Left ventricle myocardium inferior (tissue), 1 donor: ENCODE results near the gene CAPN13. TPM values are rescaled to one million over a fixed set of nuclear protein-coding genes. Genes with fewer than 3 reads are reported as not detected.

Experiments
- DNase-seq: peaks from one replicate; pipeline ENCODE4 v3.0.0-alpha.2; 2020
- H3K27ac ChIP-seq: fragments of 200-600 bp; replicated peaks from 2 replicates; pipeline ENCODE4 v1.8.0; 2021
- H3K27me3 ChIP-seq: fragments of 200-600 bp; 2 replicates; pipeline ENCODE4 v1.8.0; 2021; ENCODE audit warnings: low read depth
- H3K36me3 ChIP-seq: fragments of 200-600 bp; 2 replicates; pipeline ENCODE4 v1.8.0; 2021
- H3K4me1 ChIP-seq: fragments of 200-600 bp; 2 replicates; pipeline ENCODE4 v1.8.0; 2021
- H3K4me3 ChIP-seq: fragments of 200-600 bp; 2 replicates; pipeline ENCODE4 v1.8.0; 2021; ENCODE audit warnings: mild to moderate bottlenecking, moderate library complexity
- H3K9me3 ChIP-seq: fragments of 200-600 bp; replicated peaks from 2 replicates; pipeline ENCODE4 v1.8.0; 2021
- intact Hi-C: fragments of 100-400 bp; cut with micrococcal nuclease; formaldehyde crosslinking; loops from one replicate; pipeline ENCODE4 v1.11.0; 2022
- total RNA-seq: library from RNA; stranded (reverse); fragmentation: NEBNext Ultra II Directional; extraction: Animal tissue kit (Norgen Biotek cat#: 25700); gene quantifications from one replicate; pipeline ENCODE4 v1.2.1, GENCODE V29; 2021
- TF ChIP-seq, protein P1 (sequence below): fragments of 200-600 bp; IDR thresholded peaks from 2 replicates; pipeline ENCODE4 v1.8.0; 2021; ENCODE audit warnings: antibody characterized with exemption, mild to moderate bottlenecking, borderline replicate concordance
- donor health status: DM: no; HTN: yes; CAD: no; lungs with severe emphysema.

The CAPN13 gene
- total RNA-seq, 1 donor from 2014 or later: not detected

DNA sequence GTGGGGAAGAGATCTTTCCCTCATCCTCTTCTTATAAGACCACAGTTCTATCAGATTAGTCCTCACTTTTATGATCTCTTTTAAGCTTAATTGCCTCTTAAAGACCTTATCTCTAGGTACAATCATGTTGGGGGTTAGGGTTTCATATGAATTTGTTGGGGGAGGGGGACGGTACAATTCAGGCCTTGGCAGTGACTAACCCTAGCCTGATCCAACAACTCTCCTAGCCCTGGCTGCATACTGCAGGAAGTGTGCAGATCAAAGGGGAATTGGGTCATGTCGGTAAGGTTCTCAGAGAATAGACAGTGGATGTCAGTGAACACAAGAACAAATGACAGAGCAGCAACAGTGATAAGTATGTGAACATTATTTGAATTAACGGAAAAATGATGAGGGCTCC lies 16.4 kb downstream of the CAPN13 start:
- no peak for DNase-seq
- intact Hi-C loops: no loop called here
- no peaks in the 10 kb centered on the region for H3K36me3 ChIP-seq

DNA sequence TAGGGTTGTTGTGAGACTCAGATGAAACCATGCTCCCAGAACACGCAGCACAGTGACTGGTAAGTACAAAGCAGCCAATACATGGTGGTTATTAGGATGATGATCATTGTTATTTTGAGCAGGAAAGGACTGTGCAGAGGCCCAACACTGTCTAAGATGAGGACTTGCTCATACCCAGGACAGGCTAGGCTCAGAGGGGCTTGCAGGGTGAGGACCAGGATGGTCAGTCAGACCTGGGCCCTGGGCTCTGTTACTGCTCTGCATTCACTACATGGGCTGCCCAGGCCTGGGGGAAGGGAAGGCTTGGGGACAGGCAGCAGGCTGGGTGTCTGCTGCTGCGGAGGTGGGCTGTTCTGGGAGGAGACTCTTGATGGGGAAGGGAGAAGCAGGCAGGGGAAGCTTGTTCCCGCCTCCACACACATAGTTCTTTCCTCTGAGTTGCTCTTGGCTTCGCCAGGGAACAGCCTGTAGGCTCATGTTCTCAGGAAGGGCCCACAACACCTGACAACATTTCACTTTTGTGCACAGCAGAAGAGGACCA lies 17.5 kb downstream of the CAPN13 start:
- H3K36me3 ChIP-seq: no peaks in the 10 kb centered on the region
- no peaks in the 10 kb centered on the region for H3K9me3 ChIP-seq
- H3K4me3 ChIP-seq: no peak overlapping the region
- no peak overlapping the region for H3K27ac ChIP-seq
- intact Hi-C loops: no loop called here
- DNase-seq: no peak
- no peaks in the 10 kb centered on the region for H3K4me1 ChIP-seq
- TF ChIP-seq, protein P1, sequence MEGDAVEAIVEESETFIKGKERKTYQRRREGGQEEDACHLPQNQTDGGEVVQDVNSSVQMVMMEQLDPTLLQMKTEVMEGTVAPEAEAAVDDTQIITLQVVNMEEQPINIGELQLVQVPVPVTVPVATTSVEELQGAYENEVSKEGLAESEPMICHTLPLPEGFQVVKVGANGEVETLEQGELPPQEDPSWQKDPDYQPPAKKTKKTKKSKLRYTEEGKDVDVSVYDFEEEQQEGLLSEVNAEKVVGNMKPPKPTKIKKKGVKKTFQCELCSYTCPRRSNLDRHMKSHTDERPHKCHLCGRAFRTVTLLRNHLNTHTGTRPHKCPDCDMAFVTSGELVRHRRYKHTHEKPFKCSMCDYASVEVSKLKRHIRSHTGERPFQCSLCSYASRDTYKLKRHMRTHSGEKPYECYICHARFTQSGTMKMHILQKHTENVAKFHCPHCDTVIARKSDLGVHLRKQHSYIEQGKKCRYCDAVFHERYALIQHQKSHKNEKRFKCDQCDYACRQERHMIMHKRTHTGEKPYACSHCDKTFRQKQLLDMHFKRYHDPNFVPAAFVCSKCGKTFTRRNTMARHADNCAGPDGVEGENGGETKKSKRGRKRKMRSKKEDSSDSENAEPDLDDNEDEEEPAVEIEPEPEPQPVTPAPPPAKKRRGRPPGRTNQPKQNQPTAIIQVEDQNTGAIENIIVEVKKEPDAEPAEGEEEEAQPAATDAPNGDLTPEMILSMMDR: no peak
- peaks cover 57% of the 10 kb centered on the region for H3K27me3 ChIP-seq

More for the DNA sequence above, 16.4 kb downstream of the CAPN13 start:
- no peak overlapping the region for H3K27ac ChIP-seq
- H3K4me1 ChIP-seq: no peaks in the 10 kb centered on the region
- TF ChIP-seq, protein P1: no peak
- no peaks in the 10 kb centered on the region for H3K9me3 ChIP-seq
- H3K4me3 ChIP-seq: no peak overlapping the region
- peaks cover 54% of the 10 kb centered on the region for H3K27me3 ChIP-seq

DNA sequence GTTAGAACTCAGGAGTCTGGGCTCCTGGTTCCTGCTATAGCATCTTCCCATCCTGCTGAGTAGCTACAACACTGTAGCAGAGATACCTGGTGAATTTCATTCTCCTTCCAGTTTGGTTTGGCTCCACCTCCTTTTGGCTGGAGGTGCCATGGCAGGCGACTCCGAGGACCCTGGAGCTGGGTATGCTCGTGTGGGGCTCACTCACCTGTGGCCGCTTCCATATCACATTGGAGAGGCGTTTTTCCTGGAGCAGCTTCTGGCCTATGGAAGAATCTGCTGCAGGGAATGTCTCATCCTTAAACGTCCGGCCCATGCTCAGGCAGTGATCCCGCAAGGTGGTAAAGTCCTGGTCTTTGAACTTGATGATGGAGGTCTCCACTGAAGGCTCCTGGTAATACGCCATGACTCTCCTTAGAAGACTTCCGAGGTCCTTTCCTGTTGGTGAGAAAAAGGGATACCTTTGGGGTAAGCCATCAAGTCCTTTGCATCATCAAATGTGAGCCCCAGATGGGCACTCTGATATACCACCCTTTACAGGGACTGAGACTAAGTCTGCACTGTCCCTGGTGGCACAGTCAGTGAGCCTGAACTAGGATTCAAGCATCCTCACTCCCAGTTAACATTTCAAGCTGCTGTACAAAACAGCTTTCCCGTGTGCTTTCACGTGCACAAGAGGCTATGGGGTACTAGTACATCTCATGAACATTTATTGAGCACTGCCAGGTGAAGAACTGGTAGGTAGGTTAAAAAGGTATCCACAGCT lies 20.1 kb downstream of the CAPN13 start:
- intact Hi-C loops: no loop called here
- H3K4me1 ChIP-seq: peaks cover 5% of the 10 kb centered on the region
- DNase-seq: no peak

DNA sequence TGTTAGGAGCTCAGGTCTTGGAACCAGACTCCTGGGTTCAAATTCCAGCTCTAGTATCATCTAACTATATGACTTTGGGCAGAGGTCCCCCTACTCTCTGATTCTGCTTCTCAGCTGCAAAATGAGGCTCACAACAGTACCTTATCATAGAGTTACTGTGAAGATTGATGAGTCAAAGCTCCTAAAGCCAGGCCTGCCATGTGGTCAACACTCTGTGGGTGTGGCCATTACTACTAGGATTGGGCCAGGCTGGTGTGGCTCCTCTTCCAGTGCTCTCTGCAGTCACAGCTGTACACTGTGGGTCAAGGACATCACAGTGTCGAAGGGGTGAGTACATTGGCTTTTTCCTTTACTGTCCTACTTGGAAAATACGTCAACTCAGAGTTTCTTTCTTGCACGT lies 22.6 kb downstream of the CAPN13 start:
- Histone ChIP-seq H3K4me1 (peaks cover 9% of the 10 kb centered on the region), H3K36me3 (no peaks in the 10 kb centered on the region), H3K27ac (no peak overlapping the region), H3K27me3 (peaks cover 43% of the 10 kb centered on the region), H3K4me3 (no peak overlapping the region), H3K9me3 (no peaks in the 10 kb centered on the region)
- TF ChIP-seq, protein P1: no peak
- no peak for DNase-seq
- intact Hi-C loops: no loop called here

More for the DNA sequence above, 20.1 kb downstream of the CAPN13 start:
- H3K27me3 ChIP-seq: peaks cover 58% of the 10 kb centered on the region
- TF ChIP-seq, protein P1: no peak
- no peak overlapping the region for H3K27ac ChIP-seq
- no peak overlapping the region for H3K4me3 ChIP-seq
- no peaks in the 10 kb centered on the region for H3K9me3 ChIP-seq
- no peaks in the 10 kb centered on the region for H3K36me3 ChIP-seq

DNA sequence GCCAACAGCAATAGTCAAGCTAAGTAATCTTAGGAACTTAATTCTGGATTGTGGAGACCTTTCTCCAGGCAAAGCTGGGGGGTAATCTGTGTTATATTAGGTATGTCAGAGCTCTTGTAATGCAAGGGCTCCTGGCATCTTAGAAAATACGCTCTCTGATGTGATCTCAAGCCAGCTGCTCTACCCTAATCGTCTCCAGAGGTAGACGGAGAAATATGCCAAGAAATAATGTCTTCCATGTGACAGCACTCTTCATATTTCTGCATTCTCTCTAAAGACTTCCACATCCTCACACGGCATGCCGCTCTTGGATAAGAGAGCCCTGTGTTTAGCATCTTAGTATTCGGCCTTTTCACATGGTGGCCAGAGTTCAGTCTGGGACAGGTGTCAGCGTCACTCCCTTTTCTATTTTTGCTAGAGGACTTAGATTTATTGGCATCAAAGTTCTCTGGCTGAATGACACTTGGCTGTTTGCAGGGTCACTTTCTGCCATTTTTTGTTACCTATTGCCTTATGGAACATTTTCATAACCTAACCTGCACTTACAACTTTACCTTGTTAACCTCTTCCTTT lies 25.2 kb downstream of the CAPN13 start:
- peaks cover 9% of the 10 kb centered on the region for H3K4me1 ChIP-seq
- H3K27me3 ChIP-seq: peaks cover 35% of the 10 kb centered on the region
- DNase-seq: no peak
- intact Hi-C loops: no loop called here
- H3K4me3 ChIP-seq: no peak overlapping the region
- H3K9me3 ChIP-seq: no peaks in the 10 kb centered on the region
- H3K36me3 ChIP-seq: no peaks in the 10 kb centered on the region
- no peak overlapping the region for H3K27ac ChIP-seq
- TF ChIP-seq, protein P1: no peak
